LNCaP clone FGC (cell line): ENCODE results near the gene TEC.
A peak's percentile ranks its signal among the peaks of the same experiment; 100 is the strongest.

Experiments used
- DNase-seq: peaks from one replicate; pipeline ENCODE4 v3.0.0-alpha.2; 2011; ENCODE audit warnings: low read depth
- H3K4me3 ChIP-seq: 2 replicates; pipeline ENCODE4 v1.5.1; 2011; ENCODE audit warnings: mild to moderate bottlenecking, low read depth, low read length, control low read depth
- TF ChIP-seq, protein P1 (sequence below): IDR thresholded peaks from 2 replicates; pipeline ENCODE4 v1.5.1; 2012; ENCODE audit warnings: mild to moderate bottlenecking; ENCODE audit not compliant: control insufficient read depth, insufficient read depth; ENCODE audit errors: extremely low read depth

TEC gene

GRCh38 chr4:48275686-48276085 lies 6.0 kb upstream of the TEC start:
- TF ChIP-seq, protein P1, sequence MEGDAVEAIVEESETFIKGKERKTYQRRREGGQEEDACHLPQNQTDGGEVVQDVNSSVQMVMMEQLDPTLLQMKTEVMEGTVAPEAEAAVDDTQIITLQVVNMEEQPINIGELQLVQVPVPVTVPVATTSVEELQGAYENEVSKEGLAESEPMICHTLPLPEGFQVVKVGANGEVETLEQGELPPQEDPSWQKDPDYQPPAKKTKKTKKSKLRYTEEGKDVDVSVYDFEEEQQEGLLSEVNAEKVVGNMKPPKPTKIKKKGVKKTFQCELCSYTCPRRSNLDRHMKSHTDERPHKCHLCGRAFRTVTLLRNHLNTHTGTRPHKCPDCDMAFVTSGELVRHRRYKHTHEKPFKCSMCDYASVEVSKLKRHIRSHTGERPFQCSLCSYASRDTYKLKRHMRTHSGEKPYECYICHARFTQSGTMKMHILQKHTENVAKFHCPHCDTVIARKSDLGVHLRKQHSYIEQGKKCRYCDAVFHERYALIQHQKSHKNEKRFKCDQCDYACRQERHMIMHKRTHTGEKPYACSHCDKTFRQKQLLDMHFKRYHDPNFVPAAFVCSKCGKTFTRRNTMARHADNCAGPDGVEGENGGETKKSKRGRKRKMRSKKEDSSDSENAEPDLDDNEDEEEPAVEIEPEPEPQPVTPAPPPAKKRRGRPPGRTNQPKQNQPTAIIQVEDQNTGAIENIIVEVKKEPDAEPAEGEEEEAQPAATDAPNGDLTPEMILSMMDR = no peak
- DNase-seq = no peak
- H3K4me3 ChIP-seq = no peak overlapping the region

DNA sequence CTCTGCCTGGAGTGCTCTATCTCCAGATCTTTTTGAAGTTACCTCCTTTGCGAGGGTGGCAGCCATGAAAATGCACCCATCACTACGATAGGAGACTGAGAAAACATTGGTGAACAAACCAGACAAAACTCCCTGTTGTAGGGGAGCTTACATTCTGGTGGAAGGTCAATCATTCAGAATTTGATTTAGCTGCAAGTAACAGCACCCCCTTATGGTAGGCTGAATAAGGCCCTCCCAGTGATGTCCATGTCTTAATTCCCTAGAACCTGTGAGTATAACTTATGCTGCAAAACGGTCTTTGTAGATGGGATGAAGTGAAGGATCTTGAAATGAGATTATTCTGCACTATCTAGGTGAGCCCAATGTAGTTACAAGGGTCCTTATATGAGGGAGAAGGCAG lies 5.6 kb upstream of the TEC start:
- DNase-seq = no peak
- H3K4me3 ChIP-seq = no peak overlapping the region
- TF ChIP-seq, protein P1 = 0 out of 2 replicates have a peak, but pooled peaks have one; percentile 17

GRCh38 chr4:48271626-48272025 lies 2.0 kb upstream of the TEC start:
- TF ChIP-seq, protein P1 = no peak
- no peak for DNase-seq

DNA sequence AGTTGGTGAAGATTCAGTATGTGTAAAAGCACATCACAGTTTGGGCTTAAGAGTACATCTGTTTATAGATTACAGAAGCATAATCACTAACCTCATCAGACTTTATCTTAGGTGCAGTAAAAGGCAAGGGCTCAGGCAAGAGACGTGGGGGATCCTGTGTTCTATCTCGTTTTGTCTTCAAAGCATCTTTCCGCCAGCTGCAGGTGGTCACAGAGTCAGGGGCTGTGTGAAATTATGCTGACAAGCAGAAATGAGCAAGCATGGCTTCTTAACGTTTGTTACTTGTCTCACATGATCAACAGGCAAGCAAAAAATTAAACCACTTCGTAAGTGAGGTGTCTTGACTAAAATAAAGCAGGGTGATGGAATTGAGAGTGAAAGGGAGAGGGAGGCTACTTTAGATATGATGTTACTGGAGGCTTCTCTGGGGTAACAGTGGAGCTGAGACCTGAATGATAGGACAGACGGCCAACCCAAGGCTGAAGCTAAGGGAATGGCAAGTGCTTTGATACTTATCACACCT lies 1.4 kb upstream of the TEC start:
- H3K4me3 ChIP-seq = no peak overlapping the region
- TF ChIP-seq, protein P1 = no peak
- no peak for DNase-seq

More at GRCh38 chr4:48271626-48272025, 2.0 kb upstream of the TEC start:
- no peak overlapping the region for H3K4me3 ChIP-seq

DNA sequence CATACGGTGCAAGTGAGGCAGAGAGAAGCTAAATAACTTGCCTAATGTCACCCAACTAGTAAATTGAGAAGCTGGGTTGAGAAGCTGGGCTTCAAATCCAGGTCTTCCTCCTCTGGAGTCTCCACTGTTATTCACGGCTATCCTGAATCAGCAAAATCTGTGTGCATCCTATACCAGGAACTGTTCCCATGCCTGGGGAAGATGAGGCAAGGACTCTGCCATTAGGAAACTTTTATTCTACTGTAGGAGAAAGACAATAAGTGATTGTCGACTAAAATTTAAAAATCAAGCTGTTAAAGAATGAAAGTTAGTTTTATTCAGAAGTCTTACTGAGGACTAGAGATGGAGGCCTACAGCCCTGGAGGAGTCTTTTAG lies 872 bp upstream of the TEC start:
- no peak for DNase-seq
- peak overlapping the region; percentile 78 for H3K4me3 ChIP-seq
- TF ChIP-seq, protein P1 = no peak

DNA sequence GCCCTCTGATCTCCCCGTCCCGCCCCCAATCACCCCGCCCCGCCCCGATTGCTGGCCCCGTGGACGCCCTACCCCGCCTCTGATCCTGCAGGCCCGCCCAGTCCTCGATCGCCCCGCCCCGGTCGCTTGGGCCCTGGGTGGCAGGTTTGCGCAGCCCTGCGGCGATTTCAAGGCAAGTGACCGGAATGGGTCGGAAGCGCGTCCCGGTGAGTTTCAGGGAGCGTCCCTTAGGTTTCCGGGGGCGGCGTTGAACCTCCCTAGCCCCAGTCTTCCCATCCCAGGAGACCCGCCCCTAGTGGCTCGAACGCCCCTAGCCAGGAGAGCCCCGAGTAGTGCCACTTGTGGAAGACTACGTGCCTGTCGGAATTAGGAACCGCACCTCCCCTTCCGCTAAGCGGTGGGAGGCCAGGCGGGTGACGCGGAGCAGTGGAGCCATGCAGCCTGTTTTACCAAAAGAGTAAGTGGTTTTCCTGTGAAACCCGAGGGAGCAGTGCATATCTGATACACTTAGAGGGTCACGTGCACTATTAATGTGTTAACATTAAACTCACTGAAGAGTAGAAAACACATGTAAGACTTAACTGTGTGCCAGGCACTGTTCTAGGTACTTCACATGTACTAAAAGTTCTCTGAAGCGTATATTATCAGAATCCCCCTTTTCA lies 354 bp upstream of the TEC start:
- DNase-seq = peak; percentile 67
- TF ChIP-seq, protein P1 = 0 out of 2 replicates have a peak, but pooled peaks have one; percentile 15

DNA sequence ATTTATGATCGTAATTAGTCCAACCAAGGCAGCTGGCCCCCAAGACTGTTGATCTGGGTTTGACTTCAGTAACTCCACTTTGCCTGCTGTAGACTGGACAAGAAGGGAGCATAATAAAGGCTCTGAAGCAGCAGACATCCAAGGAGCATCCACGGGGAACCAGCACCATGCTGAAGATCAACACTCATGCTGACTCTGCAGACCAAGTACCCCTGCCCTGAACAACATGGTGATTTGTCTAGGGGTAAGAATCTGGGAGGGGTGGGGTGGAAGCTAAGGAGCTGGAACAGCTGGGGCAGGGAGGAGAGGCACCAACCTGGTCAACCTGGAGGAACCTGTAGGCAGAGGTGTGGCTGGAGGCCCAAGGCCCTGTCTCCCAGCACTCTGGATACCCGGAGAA lies 2.1 kb downstream of the TEC start:
- TF ChIP-seq, protein P1 = no peak
- H3K4me3 ChIP-seq = no peak overlapping the region

More for the DNA sequence above, 354 bp upstream of the TEC start:
- H3K4me3 ChIP-seq = peak overlapping the region; percentile 78

More for the DNA sequence above, 2.1 kb downstream of the TEC start:
- no peak for DNase-seq
